LNCAP (cell line): ENCODE data around the gene SLC25A1.

Experiments used
- TF ChIP-seq, protein P1 (sequence below): fragments of 450-650 bp; IDR thresholded peaks from 2 replicates; pipeline ENCODE4 v1.5.1; 2017; ENCODE audit warnings: mild to moderate bottlenecking

SLC25A1 gene

DNA sequence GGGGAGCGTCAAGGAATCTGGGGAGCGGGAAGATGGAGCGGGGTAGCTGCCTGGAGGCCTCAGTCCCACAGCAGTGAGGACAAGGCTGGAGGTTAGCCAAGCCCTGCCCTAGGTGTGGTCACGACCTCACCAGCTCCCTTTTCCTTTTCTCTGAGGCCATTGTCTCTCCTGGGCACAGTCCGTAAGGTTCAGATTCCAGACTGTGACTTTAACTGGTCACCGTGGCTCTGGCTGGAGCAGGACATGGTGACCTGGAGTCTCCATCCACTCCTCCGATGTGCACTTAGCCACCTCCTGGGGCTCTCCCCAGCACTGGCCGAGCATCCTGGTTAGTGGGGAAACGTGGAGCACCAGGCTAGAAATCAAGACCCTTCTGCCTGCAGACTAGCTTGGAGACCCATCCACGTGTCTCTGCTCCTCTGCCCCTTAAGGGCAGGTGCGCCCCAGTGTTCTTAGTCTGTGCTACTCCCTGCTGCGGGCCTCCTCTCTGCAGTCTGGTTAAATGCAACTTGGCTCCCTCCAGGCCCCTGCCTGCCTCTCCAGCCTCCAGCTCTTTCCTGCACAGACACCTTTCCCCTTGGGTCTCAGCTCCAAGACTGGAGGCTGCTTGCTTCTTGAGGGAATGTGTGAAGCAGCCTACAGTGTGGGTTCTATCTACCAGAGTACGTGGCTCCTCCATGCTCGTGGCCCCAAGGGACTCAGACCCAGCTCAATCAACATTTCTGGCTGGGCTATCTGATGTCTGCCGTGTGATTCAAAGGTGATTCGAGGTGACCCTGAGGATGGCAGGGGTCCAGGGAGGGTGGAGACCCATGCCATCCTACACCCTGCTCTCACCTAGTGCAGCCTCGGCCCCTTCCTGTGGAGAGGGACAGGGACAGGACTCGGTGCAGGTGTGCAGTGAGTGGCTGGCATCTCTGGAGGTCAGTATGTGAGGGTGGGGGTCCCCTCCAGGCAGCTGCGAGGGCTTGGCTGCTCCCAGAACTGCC lies 5.2 kb downstream of the SLC25A1 start:
- TF ChIP-seq, protein P1, sequence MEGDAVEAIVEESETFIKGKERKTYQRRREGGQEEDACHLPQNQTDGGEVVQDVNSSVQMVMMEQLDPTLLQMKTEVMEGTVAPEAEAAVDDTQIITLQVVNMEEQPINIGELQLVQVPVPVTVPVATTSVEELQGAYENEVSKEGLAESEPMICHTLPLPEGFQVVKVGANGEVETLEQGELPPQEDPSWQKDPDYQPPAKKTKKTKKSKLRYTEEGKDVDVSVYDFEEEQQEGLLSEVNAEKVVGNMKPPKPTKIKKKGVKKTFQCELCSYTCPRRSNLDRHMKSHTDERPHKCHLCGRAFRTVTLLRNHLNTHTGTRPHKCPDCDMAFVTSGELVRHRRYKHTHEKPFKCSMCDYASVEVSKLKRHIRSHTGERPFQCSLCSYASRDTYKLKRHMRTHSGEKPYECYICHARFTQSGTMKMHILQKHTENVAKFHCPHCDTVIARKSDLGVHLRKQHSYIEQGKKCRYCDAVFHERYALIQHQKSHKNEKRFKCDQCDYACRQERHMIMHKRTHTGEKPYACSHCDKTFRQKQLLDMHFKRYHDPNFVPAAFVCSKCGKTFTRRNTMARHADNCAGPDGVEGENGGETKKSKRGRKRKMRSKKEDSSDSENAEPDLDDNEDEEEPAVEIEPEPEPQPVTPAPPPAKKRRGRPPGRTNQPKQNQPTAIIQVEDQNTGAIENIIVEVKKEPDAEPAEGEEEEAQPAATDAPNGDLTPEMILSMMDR = no peak

DNA sequence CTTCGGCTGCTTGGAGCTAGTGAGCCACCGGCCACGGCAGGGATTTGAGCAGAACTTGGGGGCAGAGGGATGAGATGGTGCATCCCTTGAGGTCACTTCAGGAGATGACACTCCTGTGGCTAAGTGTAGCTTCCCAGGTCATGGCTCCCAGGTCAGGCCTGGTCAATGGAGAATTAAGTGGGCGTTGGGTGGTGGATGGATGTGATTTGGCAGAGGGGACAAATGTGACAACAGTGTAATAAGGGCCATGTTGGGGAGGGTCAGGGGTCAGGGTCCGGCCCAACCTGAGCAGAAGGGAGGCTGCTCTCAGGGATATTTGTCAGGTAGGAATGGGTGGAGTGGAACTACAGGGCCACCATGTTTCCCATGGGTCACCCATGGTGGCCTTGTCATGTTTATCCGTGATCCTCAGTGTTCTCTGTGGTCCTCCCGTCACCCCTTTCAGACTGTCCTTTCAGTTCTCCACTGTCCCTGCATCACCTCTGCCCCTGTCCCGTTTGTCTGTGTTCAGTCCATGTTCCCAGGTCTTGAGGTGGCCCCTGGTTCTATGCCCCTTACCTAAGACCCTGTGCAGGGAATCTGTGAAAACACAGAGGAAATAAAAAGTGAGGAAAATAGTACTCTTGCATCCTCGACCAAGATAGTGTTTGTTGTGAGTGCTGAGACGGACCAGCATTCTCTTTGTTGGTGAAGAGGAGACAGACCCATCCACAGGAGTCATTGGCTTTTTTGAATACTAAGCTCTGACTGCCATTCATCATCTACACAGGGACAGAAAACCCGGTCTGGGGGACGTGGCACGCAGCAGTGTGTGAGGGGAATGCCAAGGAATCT lies 6.1 kb downstream of the SLC25A1 start:
- TF ChIP-seq, protein P1 = no peak

DNA sequence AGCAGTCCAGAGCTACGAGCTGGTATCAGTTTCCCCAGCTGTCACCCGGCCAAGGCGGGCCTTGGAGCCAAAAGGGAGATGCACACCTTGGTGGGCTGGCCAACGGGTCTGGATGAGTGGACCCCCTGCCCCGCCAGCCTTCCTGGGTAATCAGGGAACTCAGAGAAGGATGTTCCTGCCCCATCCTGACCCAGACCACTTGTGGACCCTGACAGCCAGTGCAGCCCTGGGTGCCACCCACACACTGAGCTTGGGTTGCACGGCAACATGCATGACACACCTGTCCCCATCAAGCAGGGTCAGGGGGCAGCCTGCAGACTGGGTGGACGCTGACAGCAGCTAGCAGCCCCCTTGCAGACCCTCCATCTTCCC lies 8.6 kb downstream of the SLC25A1 start:
- TF ChIP-seq, protein P1 = no peak

DNA sequence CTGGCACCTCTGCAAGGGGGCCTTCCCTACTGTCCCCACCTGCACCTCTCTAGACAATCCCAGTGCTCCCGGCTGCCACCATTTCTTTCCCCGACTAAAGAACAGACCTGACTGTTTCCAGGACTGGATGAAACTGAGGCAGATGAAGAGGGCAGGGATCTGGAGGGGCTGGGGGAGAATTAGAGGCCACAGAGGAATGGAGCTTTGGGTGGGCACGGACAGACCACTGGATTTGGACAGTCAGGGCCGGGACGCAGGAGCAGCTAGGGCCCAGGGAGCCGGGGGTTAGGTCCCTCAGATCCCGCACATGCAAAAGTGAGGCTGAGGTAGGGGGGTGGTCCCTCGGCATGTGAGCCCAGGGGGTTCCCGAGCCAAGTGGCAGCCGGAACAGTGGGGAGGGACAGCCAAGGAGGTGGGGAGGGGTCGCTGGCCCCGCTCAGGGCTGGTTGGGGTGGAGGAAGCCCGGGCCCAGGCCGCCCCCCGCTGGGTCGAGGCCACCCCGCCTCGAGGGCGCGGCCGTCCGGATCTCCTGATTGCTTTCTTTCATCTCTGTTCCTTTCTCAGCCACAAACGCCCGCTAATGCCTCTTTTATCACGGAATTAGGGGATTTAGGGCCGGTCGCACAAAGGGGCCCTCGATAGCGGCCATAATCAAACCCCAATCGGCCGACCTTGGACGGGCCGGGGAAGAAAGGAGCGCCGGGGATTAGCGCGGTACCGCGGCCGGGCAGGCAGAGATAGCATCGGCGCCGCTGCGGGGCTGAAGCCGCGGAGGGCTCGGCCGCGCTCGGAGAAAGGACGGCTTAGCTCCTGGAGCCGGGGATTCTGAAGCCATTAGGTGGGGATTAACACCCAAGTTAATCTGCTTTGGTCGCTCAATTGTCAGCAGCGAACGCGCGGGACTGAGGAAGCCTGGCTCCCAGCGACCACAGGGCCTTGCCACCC lies 9.3 kb downstream of the SLC25A1 start:
- TF ChIP-seq, protein P1 = no peak

DNA sequence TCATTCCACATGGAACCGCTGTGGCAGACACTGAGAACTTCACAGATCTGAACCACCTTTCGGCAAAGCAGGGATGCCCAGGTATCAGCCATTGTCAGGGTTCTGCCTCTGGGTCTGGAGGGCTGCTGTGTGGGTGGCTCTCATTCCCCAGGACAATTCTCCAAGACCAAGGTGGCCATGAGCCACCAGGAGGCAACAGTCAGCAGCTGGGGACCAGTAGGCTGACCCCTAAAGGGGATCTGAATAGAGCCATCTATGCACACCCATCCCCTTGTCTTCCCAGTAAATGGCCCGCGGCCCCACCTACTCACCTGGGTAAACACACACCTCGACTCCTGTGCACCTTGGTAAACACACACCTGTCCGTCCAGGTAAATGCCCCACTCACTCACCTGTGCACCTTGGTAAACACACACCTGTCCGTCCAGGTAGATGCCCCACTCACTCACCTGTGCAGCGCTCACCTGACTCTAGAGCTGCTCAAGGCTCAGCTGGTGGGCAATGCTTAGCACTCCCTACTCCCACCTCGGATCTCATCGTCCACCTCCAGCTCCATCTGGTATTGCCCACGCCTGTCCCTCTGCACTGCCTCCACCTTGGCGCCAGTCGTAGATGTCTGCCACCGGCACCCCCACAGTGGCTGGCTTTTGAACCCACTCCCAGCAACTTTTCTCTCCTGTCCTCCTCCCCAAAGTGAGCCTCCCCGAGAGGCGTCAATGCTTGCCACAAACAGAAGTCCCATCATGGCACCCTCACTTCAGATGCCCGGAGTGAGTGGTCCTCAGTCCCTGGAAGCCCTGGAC lies 10.2 kb downstream of the SLC25A1 start:
- TF ChIP-seq, protein P1 = no peak

DNA sequence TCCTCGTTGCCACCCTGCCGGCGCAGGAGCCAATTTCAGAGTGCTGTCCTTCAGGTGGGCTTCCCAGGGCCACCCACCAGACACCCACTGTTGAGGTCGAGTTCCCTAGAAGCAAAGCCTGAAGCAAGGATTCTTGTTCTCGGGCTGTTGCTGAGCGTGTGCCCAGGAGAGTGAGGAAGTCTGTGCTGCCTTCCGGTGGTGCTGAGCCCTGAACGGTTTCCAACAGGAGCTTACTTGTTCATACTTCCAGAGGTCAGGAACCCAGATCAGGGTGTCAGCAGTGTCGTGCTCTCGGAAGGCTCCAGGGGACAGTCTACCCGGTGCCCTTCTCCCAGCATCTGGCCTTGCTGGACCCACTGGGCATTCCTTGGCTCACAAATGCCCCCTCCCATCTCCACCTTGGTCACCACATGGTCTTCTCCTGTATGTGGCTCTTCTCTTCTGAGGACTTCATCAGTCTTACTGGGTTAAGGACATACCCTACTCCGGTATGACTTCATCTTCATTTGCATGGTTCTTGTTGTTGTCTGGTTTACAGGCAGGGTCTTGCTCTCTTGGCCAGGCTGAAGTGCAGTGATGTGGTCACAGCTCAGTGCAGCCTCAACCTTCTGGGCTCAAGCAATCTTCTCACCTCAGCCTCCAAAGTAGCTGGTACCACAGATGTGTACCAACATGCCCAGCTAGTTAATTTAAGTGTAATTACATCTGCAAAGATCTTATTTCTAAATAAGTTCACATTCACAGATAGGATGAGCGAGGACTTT lies 11.2 kb downstream of the SLC25A1 start:
- TF ChIP-seq, protein P1 = no peak
